K562 treated with DMSO at 1 percent for 12 hours (cell line): ENCODE results near the gene AXIN2. TPM values are rescaled to one million over a fixed set of nuclear protein-coding genes. Genes with fewer than 3 reads are reported as not detected.

Experiments used
- total RNA-seq: library from RNA; unstranded; fragments of 300-600 nt; gene quantifications from 2 replicates; pipeline ENCODE4 v1.2.3, GENCODE V29; 2022; ENCODE audit not compliant: insufficient read depth

The AXIN2 gene
- 1.8 and 1.9 TPM in 2 replicates for total RNA-seq

GRCh38 chr17:65561452-65562205, at the start of gene AXIN2:
Gene AXIN2 (minus strand): TSS chr17:65561648. CDS start chr17:65558620, 3,028 bp downstream.

